Panc1 (cell line): ENCODE results near the gene CEACAM7.

Experiments used
- CTCF ChIP-seq: fragments of 450-650 bp; IDR thresholded peaks from 2 replicates; pipeline ENCODE4 v1.5.1; 2017; ENCODE audit warnings: mild to moderate bottlenecking
- POLR2AphosphoS5 ChIP-seq: IDR thresholded peaks from 2 replicates; pipeline ENCODE4 v1.6.1; 2012; ENCODE audit warnings: mild to moderate bottlenecking, low read depth, low read length, moderate library complexity
- REST ChIP-seq, 2 experiments: IDR thresholded peaks; 2 replicates each; pipeline ENCODE4 v1.6.1; 2011 to 2012; ENCODE audit warnings: low read depth in 2 of 2, control low read depth in 1 of 2, low read length in 1 of 2, mild to moderate bottlenecking in 1 of 2, moderate library complexity in 1 of 2; ENCODE audit not compliant: insufficient read depth in 1 of 2

- TF ChIP-seq POLR2AphosphoS5 (no peak), CTCF (no peak), REST (IDR thresholded peaks at IDR 0.05; ENCODE audit: insufficient read depth in 1 of 2, low read depth in 2 of 2, low read length in 1 of 2) (no peak)
Measured at GRCh38 chr19:41718761-41719160, 30.7 kb upstream of the CEACAM7 start.
